Common myeloid progenitor, CD34-positive (primary cell): ENCODE measurements around the gene MYLK4.

Experiments used
- CTCF ChIA-PET: fragments of 350-600 bp; sonication (Branson Sonifier 250); formaldehyde crosslinking; loops from one replicate; lab custom pipeline; 2021; ENCODE audit warnings: antibody characterized with exemption; lab: Charles Lee
- POLR2A ChIA-PET: fragments of 350-600 bp; sonication (Branson Sonifier 250); formaldehyde crosslinking; loops from one replicate; lab custom pipeline; 2021; ENCODE audit warnings: antibody characterized with exemption; lab: Charles Lee
- DNase-seq, 3 donors: peaks; one replicate each; pipeline versions ENCODE4 v3.0.0 to v3.0.0-alpha.2; 2013
- H3K27ac ChIP-seq, 2 experiments: 1 replicate in 1 of 2; 2 replicates in 1 of 2; pipeline ENCODE4 v1.7.0; 2013; ENCODE audit warnings: inconsistent platforms in 2 of 2, low read length in 2 of 2, mild to moderate bottlenecking in 2 of 2, low read depth in 1 of 2, moderate library complexity in 1 of 2; ENCODE audit not compliant: severe bottlenecking in 2 of 2, insufficient read depth in 1 of 2, poor library complexity in 1 of 2
- H3K27me3 ChIP-seq, 5 experiments: replicated peaks in 2 of 5; 1 replicate in 3 of 5; 2 replicates in 2 of 5; pipeline versions ENCODE4 v1.6.1 to v1.7.0; 2013; ENCODE audit warnings: low read length in 4 of 5, mild to moderate bottlenecking in 2 of 5, moderate library complexity in 2 of 5, inconsistent platforms in 1 of 5; ENCODE audit not compliant: insufficient read depth in 5 of 5, control insufficient read depth in 4 of 5
- H3K36me3 ChIP-seq, 4 experiments: 1 replicate in 2 of 4; 2 replicates in 2 of 4; pipeline versions ENCODE4 v1.6.1 to v1.7.0; 2013; ENCODE audit warnings: low read length in 3 of 4, control low read depth in 1 of 4, mild to moderate bottlenecking in 1 of 4; ENCODE audit not compliant: control insufficient read depth in 4 of 4, insufficient read depth in 4 of 4
- H3K4me1 ChIP-seq, 4 experiments: 1 replicate in 3 of 4; 2 replicates in 1 of 4; pipeline versions ENCODE4 v1.6.1 to v1.7.1; 2013; ENCODE audit warnings: low read length in 3 of 4, mild to moderate bottlenecking in 3 of 4, control low read depth in 1 of 4, inconsistent platforms in 1 of 4, moderate library complexity in 1 of 4; ENCODE audit not compliant: control insufficient read depth in 4 of 4, insufficient read depth in 4 of 4; ENCODE audit errors: control extremely low read depth in 1 of 4
- H3K4me3 ChIP-seq, 7 experiments: 1 replicate in 4 of 7; 2 replicates in 3 of 7; pipeline versions ENCODE4 v1.5.1 to v1.7.0; 2013; ENCODE audit warnings: mild to moderate bottlenecking in 7 of 7, low read length in 6 of 7, moderate library complexity in 6 of 7, inconsistent platforms in 2 of 7, low read depth in 2 of 7, control low read depth in 1 of 7; ENCODE audit not compliant: insufficient read depth in 4 of 7, control insufficient read depth in 1 of 7; ENCODE audit errors: extremely low read depth in 1 of 7
- H3K9me3 ChIP-seq, 5 experiments: 1 replicate in 4 of 5; 2 replicates in 1 of 5; pipeline versions ENCODE4 v1.6.1 to v1.7.1; 2013; ENCODE audit warnings: low read length in 4 of 5, mild to moderate bottlenecking in 2 of 5, inconsistent platforms in 1 of 5, low read depth in 1 of 5, moderate library complexity in 1 of 5; ENCODE audit not compliant: control insufficient read depth in 4 of 5, insufficient read depth in 2 of 5; ENCODE audit errors: control extremely low read depth in 1 of 5
- WGBS: methylation state at CpG from one replicate; pipeline ENCODE4 v1.1.5; 2013; ENCODE audit not compliant: insufficient coverage; 5-methylcytosine and 5-hydroxymethylcytosine counted together

The MYLK4 gene

GRCh38 chr6:2765896-2766766 lies 15.4 kb upstream of the MYLK4 start:
- 0% methylated on average over 73 of the region's 91 CpGs for WGBS
- peak overlapping the region; percentile 70 to 86 for H3K27ac ChIP-seq
- POLR2A ChIA-PET = interaction anchor here (0.6 to 2.3 kb wide), 5 partner anchors 11 to 353 kb away, joined by 3 to 12 read pairs (median 3); partner anchors contain the start of gene MYLK4
- peak overlapping the region; percentile 81 to 98 (median 95) for H3K4me3 ChIP-seq
- H3K36me3 ChIP-seq = peaks cover 2 to 22% (median 11%) of the 10 kb centered on the region in 4 experiments
- H3K9me3 ChIP-seq = no peaks in the 10 kb centered on the region
- H3K4me1 ChIP-seq = peaks cover 24 to 58% (median 45%) of the 10 kb centered on the region in 4 experiments
- peak in 2 of 3 donors; percentile 32 to 51 for DNase-seq
- no peaks in the 10 kb centered on the region for H3K27me3 ChIP-seq
- CTCF ChIA-PET = interaction anchor here (0.7 to 14.2 kb wide), 11 partner anchors 8 to 1170 kb away, joined by 3 to 227 read pairs (median 5); partner anchors contain the start of genes MYLK4 and SERPINB1

DNA sequence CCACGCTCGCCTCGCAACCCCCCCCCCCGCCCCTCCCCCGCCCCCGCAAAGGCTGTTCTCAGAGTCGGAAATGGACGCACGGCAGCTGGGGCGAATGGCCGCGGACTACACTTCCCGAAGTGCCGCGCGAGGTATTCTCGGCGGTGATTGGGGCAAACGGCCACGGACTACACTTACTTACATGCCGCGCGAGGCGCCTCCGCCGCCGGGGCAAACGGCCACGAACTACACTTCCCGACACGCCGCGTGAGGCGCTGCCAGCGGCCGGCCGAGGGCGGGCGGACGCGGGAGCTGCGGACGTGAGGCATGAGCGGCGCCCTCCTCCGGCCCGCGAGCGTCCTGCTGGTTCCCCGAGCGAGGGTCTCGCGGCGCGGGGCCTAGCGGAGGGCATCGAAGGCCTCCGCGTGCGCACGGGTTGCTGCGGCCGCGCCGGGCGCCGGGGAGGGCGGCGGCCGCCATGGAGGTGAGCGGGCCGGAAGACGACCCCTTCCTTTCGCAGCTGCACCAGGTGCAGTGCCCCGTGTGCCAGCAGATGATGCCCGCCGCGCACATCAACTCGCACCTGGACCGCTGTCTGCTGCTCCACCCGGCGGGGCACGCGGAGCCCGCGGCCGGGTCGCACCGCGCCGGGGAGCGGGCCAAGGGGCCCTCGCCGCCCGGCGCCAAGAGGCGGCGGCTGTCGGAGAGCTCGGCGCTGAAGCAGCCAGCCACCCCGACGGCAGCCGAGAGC lies 14.6 kb upstream of the MYLK4 start, which contains the start of gene WRNIP1:
Gene WRNIP1 (plus strand): TSS at position 228 of the 730 bp plus-strand sequence. CDS start 230 bp downstream, at position 458.
- peak within 1 kb of the TSS; percentile 92 to 96 for H3K27ac ChIP-seq
- ChIA-PET POLR2A (interaction anchor here (0.6 to 2.3 kb wide), 7 partner anchors 12 to 279 kb away, joined by 3 to 12 read pairs (median 3); partner anchors contain the start of gene MYLK4), CTCF (interaction anchor here (0.7 to 14.2 kb wide), 11 partner anchors 8 to 1169 kb away, joined by 3 to 227 read pairs (median 4); partner anchors contain the start of genes MYLK4 and SERPINB1)
- WGBS = 0% methylated on average over 96 of the region's 104 CpGs
- DNase-seq = peak; percentile 99 to 100 (median 99)
- H3K4me1 ChIP-seq = peaks cover 24 to 52% (median 41%) of the 10 kb centered on the region in 4 experiments
- H3K9me3 ChIP-seq = peaks cover 0 to under 1% (median 0%) of the 10 kb centered on the region in 5 experiments
- H3K4me3 ChIP-seq = peak within 1 kb of the TSS; percentile 81 to 98 (median 95)
- H3K27me3 ChIP-seq = no peaks in the 10 kb centered on the region
- peaks cover 0 to 15% (median 7%) of the 10 kb centered on the region in 4 experiments for H3K36me3 ChIP-seq

GRCh38 chr6:2764610-2765165 lies 14.0 kb upstream of the MYLK4 start:
- 0% methylated on average over 27 of the region's 45 CpGs for WGBS
- no peaks in the 10 kb centered on the region for H3K27me3 ChIP-seq
- H3K4me1 ChIP-seq = peaks cover 21 to 47% (median 36%) of the 10 kb centered on the region in 4 experiments
- ChIA-PET POLR2A (interaction anchor here (0.6 to 2.3 kb wide), 5 partner anchors 13 to 279 kb away, joined by 3 to 12 read pairs (median 3); partner anchors contain the start of gene MYLK4), CTCF (interaction anchor here (0.7 to 14.2 kb wide), 8 partner anchors 8 to 223 kb away, joined by 3 to 227 read pairs (median 22); partner anchors contain the start of genes MYLK4 and SERPINB1)
- DNase-seq = peak; percentile 85 to 92 (median 91)
- H3K4me3 ChIP-seq = peak overlapping the region; percentile 8 to 85 (median 69)
- H3K9me3 ChIP-seq = peaks cover 0 to 3% (median 0%) of the 10 kb centered on the region in 5 experiments
- peak overlapping the region; percentile 92 to 96 for H3K27ac ChIP-seq
- peaks cover 0 to 8% (median 4%) of the 10 kb centered on the region in 4 experiments for H3K36me3 ChIP-seq

DNA sequence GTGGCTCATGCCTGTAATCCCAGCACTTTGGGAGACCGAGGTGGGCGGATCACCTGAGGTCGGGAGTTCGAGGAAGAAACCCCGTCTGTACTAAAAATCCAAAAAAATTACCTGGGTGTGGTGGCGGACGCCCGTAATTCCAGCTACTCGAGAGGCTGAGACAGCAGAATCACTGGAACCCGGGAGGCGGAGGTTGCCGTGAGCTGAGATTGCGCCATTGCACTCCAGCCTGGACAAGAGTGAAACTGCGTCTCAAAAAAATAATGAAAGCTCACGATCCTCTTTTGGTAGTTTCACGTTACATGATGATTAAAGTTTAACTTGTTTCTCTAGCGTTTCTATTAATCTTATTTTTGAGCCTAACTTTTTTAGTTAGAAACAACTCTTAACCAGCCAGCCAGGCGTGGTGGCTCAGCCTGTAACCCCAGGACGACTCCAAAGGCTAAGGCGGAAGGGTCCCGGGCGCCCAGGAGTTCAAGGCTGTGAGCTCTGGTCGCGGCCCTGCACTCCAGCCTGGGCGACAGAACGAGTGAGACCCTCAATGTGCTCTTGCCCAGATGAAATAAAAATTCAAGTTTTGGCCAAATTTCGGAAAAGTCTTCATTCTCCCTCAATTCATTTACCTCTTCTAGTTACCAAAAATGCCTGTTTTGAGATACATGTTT lies 13.3 kb upstream of the MYLK4 start:
- H3K4me3 ChIP-seq = peak overlapping the region in 6 of 7 experiments; percentile 40 to 85 (median 71)
- CTCF ChIA-PET = interaction anchor here (1.1 to 14.2 kb wide), 5 partner anchors 15 to 188 kb away, joined by 3 to 227 read pairs (median 6); partner anchors contain the start of gene MYLK4
- no peak for DNase-seq
- WGBS = 94% methylated on average over 23 of the region's 27 CpGs
- no peaks in the 10 kb centered on the region for H3K27me3 ChIP-seq
- H3K36me3 ChIP-seq = peaks cover 0 to 8% (median 4%) of the 10 kb centered on the region in 4 experiments
- peaks cover 19 to 47% (median 33%) of the 10 kb centered on the region in 4 experiments for H3K4me1 ChIP-seq
- H3K9me3 ChIP-seq = peaks cover 0 to 3% (median 0%) of the 10 kb centered on the region in 5 experiments
- POLR2A ChIA-PET = interaction anchor here (1.4 to 2.3 kb wide), 2 partner anchors 13 to 27 kb away, joined by 3 to 12 read pairs; partner anchors contain the start of gene MYLK4
- H3K27ac ChIP-seq = peak overlapping the region; percentile 92 to 96

DNA sequence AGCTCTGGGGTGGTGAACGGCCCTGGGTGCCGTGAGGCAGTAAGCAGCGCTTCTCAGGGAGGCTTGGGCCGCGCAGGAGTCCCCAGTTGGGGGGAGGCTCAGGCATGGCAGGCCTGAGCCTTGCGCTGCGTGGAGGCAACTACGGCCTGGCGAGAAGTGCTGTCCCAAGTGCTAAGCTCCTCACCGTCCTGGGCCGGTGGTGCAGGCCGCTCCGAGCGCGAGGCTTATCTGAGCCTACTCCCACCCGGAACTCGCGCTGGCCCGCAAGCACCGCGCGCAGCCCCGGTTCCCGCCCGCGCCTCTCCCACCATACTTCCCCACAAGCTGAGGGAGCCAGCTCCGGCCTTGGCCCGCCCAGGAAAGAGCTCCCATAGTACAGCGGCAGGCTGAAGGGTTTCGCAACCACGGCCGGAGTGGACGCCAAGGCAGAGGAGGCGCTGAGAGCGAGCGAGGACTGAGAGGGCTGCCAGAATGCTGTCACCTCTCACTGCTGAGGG lies 12.7 kb upstream of the MYLK4 start:
- WGBS = 95% methylated on average over 35 of the region's 36 CpGs
- H3K27ac ChIP-seq = no peak overlapping the region
- H3K27me3 ChIP-seq = no peaks in the 10 kb centered on the region
- no peak for DNase-seq
- peaks cover 0 to 3% (median 0%) of the 10 kb centered on the region in 5 experiments for H3K9me3 ChIP-seq
- H3K4me3 ChIP-seq = no peak overlapping the region
- peaks cover 0 to 8% (median 4%) of the 10 kb centered on the region in 4 experiments for H3K36me3 ChIP-seq
- ChIA-PET POLR2A (interaction anchor here (1.4 kb wide), 1 partner anchor 11 kb away, joined by 7 read pairs; no protein-coding TSS in a partner anchor), CTCF (interaction anchor here (0.8 to 14.2 kb wide), 7 partner anchors 15 to 189 kb away, joined by 3 to 227 read pairs (median 6); partner anchors contain the start of gene MYLK4)
- peaks cover 14 to 42% (median 27%) of the 10 kb centered on the region in 4 experiments for H3K4me1 ChIP-seq
